ENCODE data around the gene TRAPPC1. TPM values are rescaled to one million over a fixed set of nuclear protein-coding genes. Genes with fewer than 3 reads are reported as not detected.

Gene TRAPPC1
- total RNA-seq, 1 experiment from 2014 or later, result 26.4 TPM

DNA sequence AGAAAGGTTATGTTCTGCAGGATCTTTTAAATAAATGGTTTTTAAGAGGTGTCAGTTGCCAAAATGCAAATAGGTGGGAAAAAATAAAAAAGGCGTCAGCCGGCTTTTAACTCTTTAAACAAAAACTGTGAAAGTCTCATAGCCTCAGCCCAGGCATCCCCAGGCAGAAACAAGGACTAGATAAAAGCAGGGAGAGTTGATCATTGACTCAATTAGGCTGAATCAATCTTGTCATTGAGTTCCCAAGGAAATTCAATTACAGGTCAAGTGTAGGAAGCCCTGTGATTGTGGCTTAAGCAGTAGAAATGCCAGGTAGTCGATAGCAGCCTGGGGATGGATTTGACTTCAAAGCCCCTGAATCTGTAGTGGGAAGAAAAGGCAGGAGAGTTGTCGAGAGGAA, 39.9 kb upstream of the TRAPPC1 start:
- no peaks in the 10 kb centered on the region for H3K9me2 ChIP-seq (replicated peaks; ENCODE audit: low read length)
- ChIA-PET POLR2A (ENCODE audit: unreplicated experiment) (no interaction called here), CTCF (interaction anchor here (0.6 kb wide), 1 partner anchor 163 kb away, joined by 3 read pairs; no protein-coding TSS in a partner anchor)
- no peaks in the 10 kb centered on the region for H3K4me1 ChIP-seq (ENCODE audit: insufficient read depth, low read length)
- H4K20me1 ChIP-seq (ENCODE audit: low read length), result no peaks in the 10 kb centered on the region
- H3K9ac ChIP-seq (ENCODE audit: low read length), result no peak overlapping the region
- no peak for DNase-seq
- no peak overlapping the region for H3K4me3 ChIP-seq (ENCODE audit: low read length)
- peaks cover 4% of the 10 kb centered on the region; the same call in 1 of the 2 replicates for H3K9me3 ChIP-seq (ENCODE audit: low read length)
- H3K79me2 ChIP-seq (ENCODE audit: low read length), result no peaks in the 10 kb centered on the region
- ATAC-seq, result no peak
- no peak overlapping the region for H3K4me2 ChIP-seq (ENCODE audit: low read length)
- no TSS peak for BruUV-seq (replicated peaks)
- TF ChIP-seq, protein P1, sequence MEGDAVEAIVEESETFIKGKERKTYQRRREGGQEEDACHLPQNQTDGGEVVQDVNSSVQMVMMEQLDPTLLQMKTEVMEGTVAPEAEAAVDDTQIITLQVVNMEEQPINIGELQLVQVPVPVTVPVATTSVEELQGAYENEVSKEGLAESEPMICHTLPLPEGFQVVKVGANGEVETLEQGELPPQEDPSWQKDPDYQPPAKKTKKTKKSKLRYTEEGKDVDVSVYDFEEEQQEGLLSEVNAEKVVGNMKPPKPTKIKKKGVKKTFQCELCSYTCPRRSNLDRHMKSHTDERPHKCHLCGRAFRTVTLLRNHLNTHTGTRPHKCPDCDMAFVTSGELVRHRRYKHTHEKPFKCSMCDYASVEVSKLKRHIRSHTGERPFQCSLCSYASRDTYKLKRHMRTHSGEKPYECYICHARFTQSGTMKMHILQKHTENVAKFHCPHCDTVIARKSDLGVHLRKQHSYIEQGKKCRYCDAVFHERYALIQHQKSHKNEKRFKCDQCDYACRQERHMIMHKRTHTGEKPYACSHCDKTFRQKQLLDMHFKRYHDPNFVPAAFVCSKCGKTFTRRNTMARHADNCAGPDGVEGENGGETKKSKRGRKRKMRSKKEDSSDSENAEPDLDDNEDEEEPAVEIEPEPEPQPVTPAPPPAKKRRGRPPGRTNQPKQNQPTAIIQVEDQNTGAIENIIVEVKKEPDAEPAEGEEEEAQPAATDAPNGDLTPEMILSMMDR (conservative IDR thresholded peaks at IDR 0.05; ENCODE audit: low read depth, low read length), result no peak
- no peak for TF ChIP-seq EZH2 (IDR thresholded peaks at IDR 0.05; ENCODE audit: low read length, unreplicated experiment)
- TF ChIP-seq EZH2phosphoT487 (IDR thresholded peaks at IDR 0.05; ENCODE audit: borderline replicate concordance, low read length), result no peak
- no peaks in the 10 kb centered on the region for H3K27me3 ChIP-seq (ENCODE audit: low read length)
- H3F3A ChIP-seq (ENCODE audit: low read length, unreplicated experiment), result no peaks in the 10 kb centered on the region
- H3K36me3 ChIP-seq (ENCODE audit: low read depth, low read length), result no peaks in the 10 kb centered on the region
- H3K27ac ChIP-seq (ENCODE audit: low read length), result no peak overlapping the region
- H2AFZ ChIP-seq (ENCODE audit: low read length), result no peak overlapping the region
- intact Hi-C loops (cut with micrococcal nuclease), result no loop called here

- no peaks in the 10 kb centered on the region; the same call in 1 of the 2 replicates for H3K9me3 ChIP-seq (ENCODE audit: low read length)
- no TSS peak for BruUV-seq (replicated peaks)
Measured at GRCh38 chr17:7969433-7969832, 37.7 kb upstream of the TRAPPC1 start.

GRCh38 chr17:7967751-7968150, 36.0 kb upstream of the TRAPPC1 start:
- no peaks in the 10 kb centered on the region for H3K4me1 ChIP-seq (ENCODE audit: insufficient read depth, low read length)
- no peak overlapping the region for H2AFZ ChIP-seq (ENCODE audit: low read length)
- no peak overlapping the region for H3K27ac ChIP-seq (ENCODE audit: low read length)
- H3K27me3 ChIP-seq (ENCODE audit: low read length), result no peaks in the 10 kb centered on the region
- CTCF ChIA-PET, result no interaction called here
- POLR2A ChIA-PET (ENCODE audit: unreplicated experiment), result no interaction called here
- H3K9ac ChIP-seq (ENCODE audit: low read length), result no peak overlapping the region
- no peaks in the 10 kb centered on the region for H3F3A ChIP-seq (ENCODE audit: low read length, unreplicated experiment)
- no peaks in the 10 kb centered on the region for H3K79me2 ChIP-seq (ENCODE audit: low read length)
- no peak for DNase-seq
- H4K20me1 ChIP-seq (ENCODE audit: low read length), result no peaks in the 10 kb centered on the region
- no TSS peak for BruUV-seq (replicated peaks)
- no peak for ATAC-seq
- no peaks in the 10 kb centered on the region for H3K9me3 ChIP-seq (ENCODE audit: low read length)
- no peaks in the 10 kb centered on the region for H3K36me3 ChIP-seq (ENCODE audit: low read depth, low read length)
- no peak overlapping the region for H3K4me3 ChIP-seq (ENCODE audit: low read length)
- H3K4me2 ChIP-seq (ENCODE audit: low read length), result no peak overlapping the region
- TF ChIP-seq EZH2 (IDR thresholded peaks at IDR 0.05; ENCODE audit: low read length, unreplicated experiment), result no peak
- no peak for TF ChIP-seq EZH2phosphoT487 (IDR thresholded peaks at IDR 0.05; ENCODE audit: borderline replicate concordance, low read length)
- TF ChIP-seq, protein P1 (conservative IDR thresholded peaks at IDR 0.05; ENCODE audit: low read depth, low read length), result no peak
- intact Hi-C loops (cut with micrococcal nuclease), result no loop called here
- H3K9me2 ChIP-seq (replicated peaks; ENCODE audit: low read length), result no peaks in the 10 kb centered on the region

More at GRCh38 chr17:7969433-7969832, 37.7 kb upstream of the TRAPPC1 start:
- no peak overlapping the region for H3K27ac ChIP-seq (ENCODE audit: low read length)
- DNase-seq (no peak), ATAC-seq (no peak)
- H3K9ac ChIP-seq (ENCODE audit: low read length), result no peak overlapping the region
- TF ChIP-seq, protein P1 (conservative IDR thresholded peaks at IDR 0.05; ENCODE audit: low read depth, low read length), result no peak
- no peak for TF ChIP-seq EZH2phosphoT487 (IDR thresholded peaks at IDR 0.05; ENCODE audit: borderline replicate concordance, low read length)
- no peak for TF ChIP-seq EZH2 (IDR thresholded peaks at IDR 0.05; ENCODE audit: low read length, unreplicated experiment)
- no peaks in the 10 kb centered on the region for H3K36me3 ChIP-seq (ENCODE audit: low read depth, low read length)
- POLR2A ChIA-PET (ENCODE audit: unreplicated experiment), result no interaction called here
- CTCF ChIA-PET, result no interaction called here
- no peaks in the 10 kb centered on the region for H3K9me2 ChIP-seq (replicated peaks; ENCODE audit: low read length)
- intact Hi-C loops (cut with micrococcal nuclease), result no loop called here
- no peaks in the 10 kb centered on the region for H4K20me1 ChIP-seq (ENCODE audit: low read length)
- H3F3A ChIP-seq (ENCODE audit: low read length, unreplicated experiment), result no peaks in the 10 kb centered on the region
- H2AFZ ChIP-seq (ENCODE audit: low read length), result no peak overlapping the region
- H3K4me1 ChIP-seq (ENCODE audit: insufficient read depth, low read length), result no peaks in the 10 kb centered on the region
- H3K27me3 ChIP-seq (ENCODE audit: low read length), result no peaks in the 10 kb centered on the region
- H3K4me3 ChIP-seq (ENCODE audit: low read length), result no peak overlapping the region
- H3K4me2 ChIP-seq (ENCODE audit: low read length), result no peak overlapping the region
- H3K79me2 ChIP-seq (ENCODE audit: low read length), result no peaks in the 10 kb centered on the region
